Measurements from ENCODE around the gene NOB1.

DNA sequence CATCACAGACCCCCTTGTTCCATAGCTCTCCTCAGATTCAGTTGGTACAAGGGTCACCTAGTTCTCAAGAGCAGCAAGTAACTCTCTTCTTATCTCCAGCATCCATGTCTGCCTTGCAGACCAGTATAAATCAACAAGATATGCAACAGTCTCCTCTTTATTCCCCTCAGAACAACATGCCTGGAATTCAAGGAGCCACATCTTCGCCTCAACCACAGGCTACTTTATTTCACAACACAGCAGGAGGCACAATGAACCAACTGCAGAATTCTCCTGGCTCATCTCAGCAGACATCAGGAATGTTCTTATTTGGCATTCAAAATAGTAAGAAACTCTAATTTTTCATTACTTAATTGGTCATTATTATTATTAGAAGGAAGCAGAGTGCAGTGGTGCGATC, 60.8 kb downstream of the NOB1 start:
- TF ChIP-seq, protein P1, sequence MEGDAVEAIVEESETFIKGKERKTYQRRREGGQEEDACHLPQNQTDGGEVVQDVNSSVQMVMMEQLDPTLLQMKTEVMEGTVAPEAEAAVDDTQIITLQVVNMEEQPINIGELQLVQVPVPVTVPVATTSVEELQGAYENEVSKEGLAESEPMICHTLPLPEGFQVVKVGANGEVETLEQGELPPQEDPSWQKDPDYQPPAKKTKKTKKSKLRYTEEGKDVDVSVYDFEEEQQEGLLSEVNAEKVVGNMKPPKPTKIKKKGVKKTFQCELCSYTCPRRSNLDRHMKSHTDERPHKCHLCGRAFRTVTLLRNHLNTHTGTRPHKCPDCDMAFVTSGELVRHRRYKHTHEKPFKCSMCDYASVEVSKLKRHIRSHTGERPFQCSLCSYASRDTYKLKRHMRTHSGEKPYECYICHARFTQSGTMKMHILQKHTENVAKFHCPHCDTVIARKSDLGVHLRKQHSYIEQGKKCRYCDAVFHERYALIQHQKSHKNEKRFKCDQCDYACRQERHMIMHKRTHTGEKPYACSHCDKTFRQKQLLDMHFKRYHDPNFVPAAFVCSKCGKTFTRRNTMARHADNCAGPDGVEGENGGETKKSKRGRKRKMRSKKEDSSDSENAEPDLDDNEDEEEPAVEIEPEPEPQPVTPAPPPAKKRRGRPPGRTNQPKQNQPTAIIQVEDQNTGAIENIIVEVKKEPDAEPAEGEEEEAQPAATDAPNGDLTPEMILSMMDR (IDR thresholded peaks at IDR 0.05; ENCODE audit: insufficient read depth, low read length): no peak
- TF ChIP-seq POLR2AphosphoS5 (IDR thresholded peaks at IDR 0.05; ENCODE audit: low read depth): no peak
- TF ChIP-seq, protein P2, sequence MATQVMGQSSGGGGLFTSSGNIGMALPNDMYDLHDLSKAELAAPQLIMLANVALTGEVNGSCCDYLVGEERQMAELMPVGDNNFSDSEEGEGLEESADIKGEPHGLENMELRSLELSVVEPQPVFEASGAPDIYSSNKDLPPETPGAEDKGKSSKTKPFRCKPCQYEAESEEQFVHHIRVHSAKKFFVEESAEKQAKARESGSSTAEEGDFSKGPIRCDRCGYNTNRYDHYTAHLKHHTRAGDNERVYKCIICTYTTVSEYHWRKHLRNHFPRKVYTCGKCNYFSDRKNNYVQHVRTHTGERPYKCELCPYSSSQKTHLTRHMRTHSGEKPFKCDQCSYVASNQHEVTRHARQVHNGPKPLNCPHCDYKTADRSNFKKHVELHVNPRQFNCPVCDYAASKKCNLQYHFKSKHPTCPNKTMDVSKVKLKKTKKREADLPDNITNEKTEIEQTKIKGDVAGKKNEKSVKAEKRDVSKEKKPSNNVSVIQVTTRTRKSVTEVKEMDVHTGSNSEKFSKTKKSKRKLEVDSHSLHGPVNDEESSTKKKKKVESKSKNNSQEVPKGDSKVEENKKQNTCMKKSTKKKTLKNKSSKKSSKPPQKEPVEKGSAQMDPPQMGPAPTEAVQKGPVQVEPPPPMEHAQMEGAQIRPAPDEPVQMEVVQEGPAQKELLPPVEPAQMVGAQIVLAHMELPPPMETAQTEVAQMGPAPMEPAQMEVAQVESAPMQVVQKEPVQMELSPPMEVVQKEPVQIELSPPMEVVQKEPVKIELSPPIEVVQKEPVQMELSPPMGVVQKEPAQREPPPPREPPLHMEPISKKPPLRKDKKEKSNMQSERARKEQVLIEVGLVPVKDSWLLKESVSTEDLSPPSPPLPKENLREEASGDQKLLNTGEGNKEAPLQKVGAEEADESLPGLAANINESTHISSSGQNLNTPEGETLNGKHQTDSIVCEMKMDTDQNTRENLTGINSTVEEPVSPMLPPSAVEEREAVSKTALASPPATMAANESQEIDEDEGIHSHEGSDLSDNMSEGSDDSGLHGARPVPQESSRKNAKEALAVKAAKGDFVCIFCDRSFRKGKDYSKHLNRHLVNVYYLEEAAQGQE (IDR thresholded peaks at IDR 0.05; ENCODE audit: insufficient replicate concordance, low read depth): no peak
